Stimulated activated CD4-positive, alpha-beta T cell treated with anti-CD3 and anti-CD28 coated beads, Interleukin-4, amount 100 ng/mL, for 24 hours (primary cell): ENCODE data around the gene ADH1C.

Source experiments
- DNase-seq: peaks from one replicate; pipeline ENCODE4 v3.0.0-alpha.2; 2020

ADH1C gene

GRCh38 chr4:99293357-99293756 lies 59.2 kb downstream of the ADH1C start:
- no peak for DNase-seq

- no peak for DNase-seq
These were observed 61.4 kb downstream of the ADH1C start, which contains the start of gene ADH1A for GRCh38 chr4:99290848-99291786. Gene ADH1A (minus strand): TSS chr4:99290985. CDS start chr4:99290914, 71 bp downstream.
